H1 (cell line): ENCODE measurements around the gene UBE2E2. TPM values are rescaled to one million over a fixed set of nuclear protein-coding genes. Genes with fewer than 3 reads are reported as not detected.

Experiments
- CTCF ChIA-PET: fragments of 300-600 bp; sonication (Branson Sonifier 250); formaldehyde crosslinking; loops from one replicate; lab custom pipeline; 2021; ENCODE audit not compliant: partially characterized antibody; lab: Charles Lee
- POLR2A ChIA-PET: fragments of 300-600 bp; sonication (Branson Sonifier 250); formaldehyde crosslinking; loops from one replicate; lab custom pipeline; 2021; ENCODE audit warnings: inconsistent platforms; ENCODE audit not compliant: partially characterized antibody; lab: Charles Lee
- DNase-seq, 2 experiments: peaks; one replicate each; pipeline versions ENCODE4 v3.0.0 to v3.0.0-alpha.2; 2010 to 2022; ENCODE audit warnings: low spot score in 2 of 2, low read depth in 1 of 2, mixed read lengths in 1 of 2
- FAIRE-seq: peaks from 2 replicates; lab custom pipeline; 2011; peaks lifted over from hg19 to GRCh38; lab: Jason Lieb, UNC
- H2AFZ ChIP-seq: 2 replicates; pipeline ENCODE4 v1.8.1; 2012; ENCODE audit warnings: low read length, inconsistent platforms
- H2AK5ac ChIP-seq: 2 replicates; pipeline ENCODE4 v1.6.1; 2013; ENCODE audit warnings: low read depth, low read length
- H2BK120ac ChIP-seq: replicated peaks from 2 replicates; pipeline ENCODE3; 2013; ENCODE audit warnings: low read depth, low read length, inconsistent platforms
- H2BK12ac ChIP-seq: 2 replicates; pipeline ENCODE4 v1.6.1; 2013; ENCODE audit warnings: low read depth, low read length
- H2BK15ac ChIP-seq: 2 replicates; pipeline ENCODE4 v1.6.1; 2013; ENCODE audit warnings: low read length
- H2BK20ac ChIP-seq: 2 replicates; pipeline ENCODE4 v1.6.1; 2013; ENCODE audit warnings: low read length
- H2BK5ac ChIP-seq: 2 replicates; pipeline ENCODE4 v1.6.1; 2013; ENCODE audit warnings: low read depth, low read length
- H3K14ac ChIP-seq: 2 replicates; pipeline ENCODE4 v1.6.1; 2013; ENCODE audit warnings: inconsistent platforms; ENCODE audit not compliant: insufficient read length
- H3K18ac ChIP-seq: 2 replicates; pipeline ENCODE4 v1.6.1; 2013; ENCODE audit warnings: low read length; ENCODE audit errors: extremely low read depth
- H3K23ac ChIP-seq: 2 replicates; pipeline ENCODE4 v1.6.1; 2013; ENCODE audit warnings: inconsistent platforms; ENCODE audit not compliant: insufficient read length
- H3K23me2 ChIP-seq: 2 replicates; pipeline ENCODE4 v1.6.1; 2013; ENCODE audit warnings: low read depth, low read length
- H3K27ac ChIP-seq: 2 replicates; pipeline ENCODE4 v1.6.1; 2011; ENCODE audit warnings: low read depth, low read length, inconsistent platforms
- H3K27me3 ChIP-seq, 4 experiments: replicated peaks in 1 of 4; 1 replicate in 1 of 4; 2 replicates in 3 of 4; pipeline versions ENCODE4 v1.6.1 to v1.8.1; 2011 to 2013; ENCODE audit warnings: low read length in 3 of 4, mild to moderate bottlenecking in 3 of 4, inconsistent platforms in 2 of 4, mixed read lengths in 2 of 4, moderate library complexity in 1 of 4; ENCODE audit not compliant: control insufficient read depth in 3 of 4, insufficient read depth in 3 of 4; ENCODE audit errors: extremely low read depth in 1 of 4
- H3K36me3 ChIP-seq, 4 experiments: 2 replicates each; pipeline versions ENCODE4 v1.6.1 to v1.8.1; 2011 to 2013; ENCODE audit warnings: mild to moderate bottlenecking in 4 of 4, low read length in 3 of 4, moderate library complexity in 2 of 4, control low read depth in 1 of 4, inconsistent platforms in 1 of 4; ENCODE audit not compliant: insufficient read depth in 4 of 4, control insufficient read depth in 2 of 4
- H3K4ac ChIP-seq: replicated peaks from 2 replicates; pipeline ENCODE3; 2013; ENCODE audit warnings: low read length, low read depth, mixed read lengths, inconsistent platforms; ENCODE audit not compliant: insufficient read length
- H3K4me1 ChIP-seq, 4 experiments: replicated peaks in 1 of 4; 1 replicate in 1 of 4; 2 replicates in 3 of 4; pipeline versions ENCODE4 v1.6.1 to v1.8.1; 2011 to 2013; ENCODE audit warnings: low read length in 3 of 4, inconsistent platforms in 2 of 4, mixed read lengths in 1 of 4; ENCODE audit not compliant: insufficient read depth in 4 of 4, control insufficient read depth in 3 of 4
- H3K4me2 ChIP-seq, 2 experiments: 2 replicates each; pipeline versions ENCODE4 v1.6.1 to v1.8.1; 2011 to 2013; ENCODE audit warnings: low read depth in 2 of 2, low read length in 2 of 2, control low read depth in 1 of 2, inconsistent platforms in 1 of 2, mild to moderate bottlenecking in 1 of 2; ENCODE audit not compliant: insufficient read depth in 1 of 2
- H3K4me3 ChIP-seq, 4 experiments: fragments of 200-600, 300-600 bp in 1 of 4; sonication (generic), shearing (Covaris generic), sonication (Bioruptor Twin) in 1 of 4; 2 replicates each; pipeline versions ENCODE4 v1.5.1 to v1.8.1; 2011 to 2016; ENCODE audit warnings: low read length in 4 of 4, low read depth in 3 of 4, control low read depth in 2 of 4, inconsistent platforms in 2 of 4, mild to moderate bottlenecking in 2 of 4, mixed read lengths in 1 of 4, moderate library complexity in 1 of 4; ENCODE audit not compliant: insufficient read depth in 2 of 4; ENCODE audit errors: extremely low read depth in 1 of 4
- H3K56ac ChIP-seq: replicated peaks from 2 replicates; pipeline ENCODE3; 2013; ENCODE audit warnings: low read depth, mild to moderate bottlenecking, mixed read lengths, low read length, inconsistent platforms; ENCODE audit not compliant: insufficient read length
- H3K79me1 ChIP-seq: 2 replicates; pipeline ENCODE4 v1.6.1; 2013; ENCODE audit warnings: low read depth, low read length, control low read depth
- H3K79me2 ChIP-seq, 2 experiments: 2 replicates each; pipeline versions ENCODE4 v1.6.1 to v1.8.1; 2012 to 2013; ENCODE audit warnings: low read length in 2 of 2, mild to moderate bottlenecking in 2 of 2, inconsistent platforms in 1 of 2; ENCODE audit not compliant: insufficient read depth in 2 of 2, control insufficient read depth in 1 of 2
- H3K9ac ChIP-seq, 4 experiments: replicated peaks in 1 of 4; 1 replicate in 1 of 4; 2 replicates in 3 of 4; pipeline versions ENCODE4 v1.6.1 to v1.8.1; 2011 to 2013; ENCODE audit warnings: low read depth in 3 of 4, low read length in 3 of 4, control low read depth in 2 of 4, mild to moderate bottlenecking in 2 of 4, moderate library complexity in 2 of 4, inconsistent platforms in 1 of 4; ENCODE audit errors: extremely low read depth in 1 of 4
- H3K9me3 ChIP-seq, 2 experiments: 2 replicates each; pipeline versions ENCODE4 v1.6.1 to v1.8.1; 2012 to 2013; ENCODE audit warnings: mild to moderate bottlenecking in 2 of 2, moderate library complexity in 2 of 2, control low read depth in 1 of 2, inconsistent platforms in 1 of 2, low read depth in 1 of 2, low read length in 1 of 2, mixed read lengths in 1 of 2; ENCODE audit not compliant: insufficient read depth in 2 of 2
- H4K20me1 ChIP-seq, 2 experiments: replicated peaks in 1 of 2; 2 replicates each; pipeline versions ENCODE3 to v1.8.1; 2011 to 2013; ENCODE audit warnings: inconsistent platforms in 2 of 2, low read length in 2 of 2, mild to moderate bottlenecking in 1 of 2; ENCODE audit not compliant: insufficient read depth in 2 of 2, control insufficient read depth in 1 of 2
- H4K5ac ChIP-seq: 2 replicates; pipeline ENCODE4 v1.6.1; 2013; ENCODE audit warnings: low read length, low read depth, mixed read lengths, inconsistent platforms; ENCODE audit not compliant: insufficient read length
- H4K8ac ChIP-seq: 2 replicates; pipeline ENCODE4 v1.8.0; 2013; ENCODE audit warnings: mild to moderate bottlenecking, moderate library complexity, low read length, inconsistent platforms; ENCODE audit not compliant: insufficient read depth; ENCODE audit errors: extremely low read depth
- H4K91ac ChIP-seq: replicated peaks from 2 replicates; pipeline ENCODE3; 2013; ENCODE audit warnings: low read length, mixed read lengths, inconsistent platforms; ENCODE audit not compliant: insufficient read length
- ASH2L ChIP-seq: fragments of 200-600, 300-600 bp; sonication (generic); IDR thresholded peaks from one replicate; pipeline ENCODE4 v1.7.1; 2017; ENCODE audit warnings: low read length
- ATF2 ChIP-seq: IDR thresholded peaks from 2 replicates; pipeline ENCODE4 v1.6.1; 2012; ENCODE audit warnings: low read length, inconsistent platforms
- CHD2 ChIP-seq: IDR thresholded peaks from 2 replicates; pipeline ENCODE4 v1.6.1; 2012; ENCODE audit warnings: low read length, improper control_type of control experiment
- CREB1 ChIP-seq: IDR thresholded peaks from 2 replicates; pipeline ENCODE4 v1.6.1; 2012; ENCODE audit warnings: inconsistent platforms
- HDAC2 ChIP-seq, 2 experiments: fragments of 300-600 bp in 1 of 2; sonication (generic) in 1 of 2; IDR thresholded peaks; 2 replicates each; pipeline ENCODE4 v1.6.1; 2011 to 2012; ENCODE audit warnings: low read depth in 2 of 2, low read length in 2 of 2, mild to moderate bottlenecking in 2 of 2, moderate library complexity in 2 of 2, borderline replicate concordance in 1 of 2, inconsistent platforms in 1 of 2
- HDAC6 ChIP-seq: IDR thresholded peaks from one replicate; pipeline ENCODE4 v1.7.1; 2012; ENCODE audit warnings: low read depth, mild to moderate bottlenecking, inconsistent platforms, low read length, moderate library complexity
- KDM1A ChIP-seq: fragments of 200-600, 300-600 bp; sonication (generic); IDR thresholded peaks from 2 replicates; pipeline ENCODE4 v1.7.1; 2016; ENCODE audit warnings: mild to moderate bottlenecking, low read length, borderline replicate concordance
- MAX ChIP-seq: IDR thresholded peaks from 2 replicates; pipeline ENCODE4 v1.6.1; 2012; ENCODE audit warnings: inconsistent platforms
- RNF2 ChIP-seq: fragments of 200-900, 300-1000 bp; sonication (generic); IDR thresholded peaks from 2 replicates; pipeline ENCODE4 v1.7.1; 2016; ENCODE audit warnings: borderline replicate concordance, low read depth, mild to moderate bottlenecking, antibody characterized with exemption, low read length; ENCODE audit not compliant: poor library complexity, severe bottlenecking; ENCODE audit errors: missing control alignments
- SAP30 ChIP-seq: fragments of 300-600 bp; sonication (generic); IDR thresholded peaks from 2 replicates; pipeline ENCODE4 v1.7.1; 2012; ENCODE audit warnings: low read length, moderate library complexity, mild to moderate bottlenecking, inconsistent platforms; ENCODE audit not compliant: insufficient read depth, insufficient replicate concordance
- SIN3A ChIP-seq, 2 experiments: IDR thresholded peaks in 1 of 2; conservative IDR thresholded peaks in 1 of 2; 2 replicates each; pipeline ENCODE4 v1.6.1; 2011 to 2012; ENCODE audit warnings: low read length in 2 of 2, improper control_type of control experiment in 1 of 2, low read depth in 1 of 2, mild to moderate bottlenecking in 1 of 2
- TEAD4 ChIP-seq: IDR thresholded peaks from 2 replicates; pipeline ENCODE4 v1.6.1; 2012; ENCODE audit warnings: low read depth, low read length, inconsistent platforms, mixed read lengths
- ZNF274 ChIP-seq: IDR thresholded peaks from 2 replicates; pipeline ENCODE4 v1.7.0; 2012; ENCODE audit warnings: low read length, borderline replicate concordance; ENCODE audit errors: extremely low read depth
- polyA plus RNA-seq, 7 experiments: library from polyadenylated mRNA; depleted of rRNA in 3 of 7; stranded (reverse) in 5 of 7; unstranded in 2 of 7; fragments of >200 nt in 5 of 7; fragments of 200-250 nt in 2 of 7; gene quantifications; 1 replicate in 5 of 7; 2 replicates in 1 of 7; 4 replicates in 1 of 7; pipeline versions ENCODE4 v1.2.1 to v1.2.3, GENCODE V29; 2011 to 2013; ENCODE audit warnings: missing spikeins in 2 of 7, mixed read lengths in 2 of 7
- total RNA-seq: library from RNA; stranded (reverse); fragmentation: NEBNext Ultra II Directional; extraction: Animal tissue kit (Norgen Biotek cat#: 25700); gene quantifications from 2 replicates; pipeline ENCODE4 v1.2.1, GENCODE V29; 2021

UBE2E2 gene
- total and polyA plus RNA-seq, 2 of the 8 experiments (the other 6 are each of a cell fraction or from before 2014, with no cell fraction given) = 57.6 to 70.6 TPM

GRCh38 chr3:23493889-23494288 lies 290.8 kb downstream of the UBE2E2 start:
- H3K9ac ChIP-seq = no peak overlapping the region
- H2BK15ac ChIP-seq = no peak overlapping the region
- H3K23ac ChIP-seq = no peak overlapping the region
- H4K91ac ChIP-seq = no peak overlapping the region
- no peak overlapping the region for H3K18ac ChIP-seq
- DNase-seq = no peak
- H3K36me3 ChIP-seq = no peaks in the 10 kb centered on the region
- ChIA-PET CTCF (no interaction called here), POLR2A (interaction anchor here (1.7 kb wide), 1 partner anchor 12 kb away, joined by 5 read pairs; no protein-coding TSS in a partner anchor)
- no peak overlapping the region for H3K14ac ChIP-seq
- H2AFZ ChIP-seq = no peak overlapping the region
- H4K20me1 ChIP-seq = no peaks in the 10 kb centered on the region
- FAIRE-seq = no peak
- no peak overlapping the region for H3K4me3 ChIP-seq
- no peak overlapping the region for H3K56ac ChIP-seq
- H3K4ac ChIP-seq = no peak overlapping the region
- no peak overlapping the region for H3K4me2 ChIP-seq
- H3K23me2 ChIP-seq = no peaks in the 10 kb centered on the region
- peaks cover 2 to 7% (median 4%) of the 10 kb centered on the region in 4 experiments; a peak in 3 of 7 replicates for H3K4me1 ChIP-seq
- H3K27me3 ChIP-seq = no peaks in the 10 kb centered on the region
- no peaks in the 10 kb centered on the region for H3K79me1 ChIP-seq
- no peak overlapping the region for H2BK120ac ChIP-seq
- H2BK5ac ChIP-seq = no peak overlapping the region
- no peak overlapping the region for H2BK20ac ChIP-seq
- H2BK12ac ChIP-seq = no peak overlapping the region
- H2AK5ac ChIP-seq = no peak overlapping the region
- no peaks in the 10 kb centered on the region for H3K9me3 ChIP-seq
- H4K8ac ChIP-seq = no peak overlapping the region
- H3K27ac ChIP-seq = no peak overlapping the region
- H3K79me2 ChIP-seq = no peaks in the 10 kb centered on the region
- no peak overlapping the region for H4K5ac ChIP-seq
- TF ChIP-seq SIN3A (conservative IDR thresholded peaks at IDR 0.05 in 1 of 2, IDR thresholded peaks at IDR 0.05 in 1 of 2; ENCODE audit: low read depth in 1 of 2, low read length in 2 of 2) = no peak
- no peak for TF ChIP-seq RNF2
- no peak for TF ChIP-seq ASH2L
- TF ChIP-seq KDM1A = no peak
- no peak for TF ChIP-seq HDAC6
- no peak for TF ChIP-seq TEAD4
- no peak for TF ChIP-seq ZNF274
- no peak for TF ChIP-seq CHD2
- no peak for TF ChIP-seq ATF2
- TF ChIP-seq SAP30 = no peak
- no peak for TF ChIP-seq CREB1
- TF ChIP-seq MAX = no peak
- no peak for TF ChIP-seq HDAC2 (IDR thresholded peaks at IDR 0.05; ENCODE audit: borderline replicate concordance in 1 of 2, low read depth in 2 of 2, low read length in 2 of 2)
